ENCODE results near the gene PRR7.

Gene PRR7

DNA sequence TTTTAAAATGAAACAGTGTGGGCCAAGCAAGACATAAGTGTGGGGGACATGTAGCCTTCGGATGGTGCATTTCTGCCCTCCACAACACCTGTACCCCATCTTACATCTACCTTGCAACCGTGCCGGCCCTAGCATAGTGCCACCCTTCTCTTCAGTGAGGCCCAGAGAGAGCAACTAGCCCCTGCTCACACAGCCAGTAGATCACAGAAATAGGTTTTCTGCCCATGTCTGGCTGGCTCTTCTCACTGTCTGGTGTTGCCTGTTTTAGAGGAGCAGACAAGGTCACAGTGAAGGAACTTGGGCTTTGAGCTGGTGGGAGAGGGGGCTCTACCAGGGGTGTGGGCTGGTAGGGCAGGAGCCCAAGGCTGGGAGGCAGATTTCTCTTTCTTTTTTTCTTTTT lies 39.6 kb downstream of the PRR7 start:
- no peak for DNase-seq

DNA sequence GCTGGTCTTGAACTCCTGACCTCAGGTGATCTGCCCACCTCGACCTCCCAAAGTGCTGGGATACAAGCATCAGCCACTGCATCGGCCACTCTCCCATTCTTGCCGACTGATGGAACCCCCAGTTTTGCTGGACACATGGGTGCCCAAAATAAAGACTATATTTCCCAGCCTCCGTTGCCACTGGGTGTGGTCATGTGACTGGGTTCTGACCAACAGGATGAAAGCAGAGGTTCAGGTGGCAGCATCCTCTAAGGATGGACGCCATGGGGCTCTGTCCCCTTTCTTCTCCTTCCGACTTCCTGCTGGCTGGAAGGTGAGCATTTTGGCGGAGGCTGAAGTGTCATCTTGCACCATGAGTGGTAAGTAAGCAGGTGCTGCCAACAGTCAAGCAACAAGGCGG lies 40.5 kb downstream of the PRR7 start:
- DNase-seq, result no peak

DNA sequence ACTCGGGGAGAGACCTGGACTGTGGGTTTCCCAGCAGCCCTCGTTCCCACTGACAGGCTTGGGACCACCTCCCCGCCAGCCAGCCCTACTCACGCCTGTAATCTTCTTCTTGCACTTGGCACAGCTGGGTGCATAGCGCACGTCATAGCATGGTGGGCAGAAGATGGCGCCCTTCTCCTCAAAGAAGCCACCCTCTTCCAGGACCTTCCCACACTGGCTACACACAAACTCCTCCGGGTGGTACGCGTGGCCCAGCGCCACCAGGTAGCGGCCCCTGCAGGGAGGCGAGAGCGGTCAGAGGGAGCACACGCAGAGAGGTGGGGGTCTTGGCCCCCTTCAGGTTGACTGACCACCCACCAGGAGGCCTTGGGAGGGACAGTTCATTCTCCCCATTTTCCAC lies 41.4 kb downstream of the PRR7 start:
- no peak for DNase-seq

DNA sequence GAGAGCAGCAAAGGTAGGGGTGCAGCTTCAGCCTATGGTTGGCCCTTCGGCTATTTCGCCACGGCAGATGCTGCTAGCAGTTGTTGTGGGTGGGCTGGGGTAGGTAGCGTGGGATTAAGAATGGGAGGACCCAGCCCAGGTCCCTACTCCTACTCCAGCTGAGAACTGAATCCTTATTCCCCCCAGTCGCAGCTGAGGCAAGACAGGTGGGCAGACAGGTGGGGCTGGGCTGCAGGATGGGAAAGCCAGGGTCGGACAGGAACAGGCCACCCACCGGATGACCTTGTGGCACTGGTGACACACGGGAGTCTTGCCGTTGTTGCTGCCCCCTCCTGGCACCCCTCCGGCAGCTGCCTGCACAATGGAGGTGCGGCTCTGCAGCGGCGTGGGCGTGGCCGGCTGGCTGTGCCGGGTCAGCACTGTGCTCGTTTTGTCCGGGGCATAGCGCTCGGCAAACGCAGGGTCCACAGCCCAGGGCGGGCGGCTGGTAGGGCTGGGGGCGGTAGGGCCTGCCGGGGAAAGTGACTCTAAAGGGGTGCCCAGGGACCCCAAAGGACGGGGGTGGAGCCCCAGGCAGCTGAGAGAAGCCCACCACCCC lies 42.6 kb downstream of the PRR7 start:
- DNase-seq, result no peak

DNA sequence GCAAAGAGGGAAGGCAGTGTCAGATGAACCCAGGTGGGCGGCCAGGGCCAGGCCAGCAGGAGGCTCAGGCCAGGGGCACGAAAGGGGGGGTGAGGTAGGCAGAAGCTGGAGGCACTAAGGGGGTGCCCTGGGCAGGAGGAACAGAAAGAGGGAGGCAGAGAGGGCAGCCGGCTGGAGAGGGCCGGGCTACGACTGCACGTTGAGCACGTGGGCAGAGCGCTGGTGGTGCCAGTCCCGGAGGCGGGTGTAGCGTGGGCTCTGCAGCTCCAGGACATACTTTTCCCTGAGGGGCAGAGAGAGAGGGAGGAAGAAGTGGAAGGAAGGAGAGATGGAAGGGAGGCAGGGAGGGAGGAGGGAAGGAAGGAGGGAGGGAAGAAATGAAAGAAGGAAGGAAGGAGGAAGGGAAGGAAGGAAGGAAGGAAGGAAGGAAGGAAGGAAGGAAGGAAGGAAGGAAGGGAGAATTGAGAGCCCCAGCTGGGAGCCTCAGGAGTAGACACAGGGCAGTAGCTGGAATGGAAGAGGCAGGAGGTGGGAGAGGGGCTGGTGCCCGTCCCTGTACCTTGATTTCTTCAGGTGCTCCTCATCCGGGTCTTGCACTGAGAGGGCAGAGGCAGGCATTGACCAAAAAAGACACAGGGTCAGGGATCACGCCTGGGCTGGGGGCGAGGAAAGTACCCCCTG lies 43.8 kb downstream of the PRR7 start:
- no peak for DNase-seq

DNA sequence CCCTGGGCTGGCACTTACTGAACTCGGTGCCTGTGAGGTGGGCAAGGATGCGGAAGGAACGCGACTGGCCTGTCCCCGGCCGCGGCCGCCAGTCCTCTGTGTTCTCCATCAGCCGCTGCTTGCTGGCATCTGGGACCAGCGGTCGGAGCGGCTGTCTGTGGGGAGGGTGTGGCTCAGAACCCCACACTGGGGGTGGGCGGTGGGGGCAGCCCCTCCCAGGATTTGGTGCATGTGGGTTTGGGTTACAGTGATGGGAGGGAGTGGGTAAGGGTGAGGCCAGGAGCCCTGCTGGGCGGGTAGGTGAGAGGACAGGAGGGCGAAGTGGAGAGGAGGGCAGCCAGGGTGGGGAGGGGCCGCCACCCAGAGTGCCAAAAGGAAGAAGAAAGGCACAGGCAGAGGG lies 44.4 kb downstream of the PRR7 start:
- DNase-seq, result no peak

GRCh38 chr5:177491429-177491945 lies 44.9 kb downstream of the PRR7 start:
- DNase-seq, result no peak

DNA sequence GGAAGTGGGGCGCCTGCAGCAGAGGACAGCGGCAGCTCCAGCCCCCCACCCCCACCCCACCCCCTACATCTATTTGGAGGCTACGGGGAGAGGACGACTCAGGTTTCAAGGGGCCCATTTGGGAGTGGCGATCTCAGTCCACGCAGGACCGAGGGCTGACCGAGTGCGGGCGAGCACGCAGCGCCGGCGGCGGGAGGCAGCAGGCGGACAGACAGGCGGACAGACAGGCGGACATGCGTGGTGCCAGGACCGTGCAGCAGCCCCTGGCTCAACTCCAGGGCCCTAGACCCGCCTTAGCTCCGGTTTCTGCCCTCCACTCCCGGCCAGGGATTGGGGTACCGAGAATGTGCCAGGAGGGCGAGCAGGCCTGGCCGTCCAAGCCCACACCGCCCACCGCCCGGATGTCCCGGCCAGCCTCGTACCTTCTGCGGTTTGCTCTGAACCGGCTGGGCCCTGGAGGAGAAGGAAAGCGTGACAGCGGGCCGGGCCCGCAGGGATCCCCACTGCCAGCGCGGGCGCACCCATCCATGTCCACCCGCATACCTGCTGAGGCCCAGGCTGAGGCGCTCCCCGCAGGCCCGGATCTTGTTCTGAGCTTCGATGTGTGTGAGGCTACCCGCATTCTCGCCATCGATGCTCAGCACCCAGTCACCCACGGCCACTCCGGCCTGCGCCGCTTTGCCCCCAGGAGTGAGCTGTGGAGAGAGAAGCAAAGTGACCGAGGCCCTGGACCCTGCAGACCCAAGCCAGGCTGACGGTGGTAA lies 45.6 kb downstream of the PRR7 start:
- no peak for DNase-seq

DNA sequence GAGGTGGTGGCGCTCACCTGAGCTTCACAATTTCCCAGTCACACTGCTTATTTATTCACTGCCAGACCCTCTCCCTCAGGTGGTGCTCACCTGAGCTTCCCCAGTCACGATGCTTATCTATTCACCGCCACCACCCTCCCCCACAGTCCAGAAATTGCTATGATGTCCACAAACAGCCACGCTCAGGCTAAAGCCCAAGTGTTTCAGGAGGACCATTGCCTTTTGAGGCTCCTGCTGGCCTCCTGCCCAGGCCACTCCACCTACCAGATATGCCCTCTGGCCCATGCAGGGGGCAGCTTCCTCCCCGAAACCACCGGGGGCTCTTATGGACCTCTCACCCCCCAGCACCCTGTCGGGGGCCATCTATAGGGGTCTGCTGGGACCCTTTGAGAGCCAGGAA lies 46.2 kb downstream of the PRR7 start:
- no peak for DNase-seq

- DNase-seq, result no peak
Observed at GRCh38 chr5:177493795-177494345, 47.3 kb downstream of the PRR7 start.

GRCh38 chr5:177494346-177495195 lies 48.0 kb downstream of the PRR7 start:
- peak; percentile 86 to 96 for DNase-seq

DNA sequence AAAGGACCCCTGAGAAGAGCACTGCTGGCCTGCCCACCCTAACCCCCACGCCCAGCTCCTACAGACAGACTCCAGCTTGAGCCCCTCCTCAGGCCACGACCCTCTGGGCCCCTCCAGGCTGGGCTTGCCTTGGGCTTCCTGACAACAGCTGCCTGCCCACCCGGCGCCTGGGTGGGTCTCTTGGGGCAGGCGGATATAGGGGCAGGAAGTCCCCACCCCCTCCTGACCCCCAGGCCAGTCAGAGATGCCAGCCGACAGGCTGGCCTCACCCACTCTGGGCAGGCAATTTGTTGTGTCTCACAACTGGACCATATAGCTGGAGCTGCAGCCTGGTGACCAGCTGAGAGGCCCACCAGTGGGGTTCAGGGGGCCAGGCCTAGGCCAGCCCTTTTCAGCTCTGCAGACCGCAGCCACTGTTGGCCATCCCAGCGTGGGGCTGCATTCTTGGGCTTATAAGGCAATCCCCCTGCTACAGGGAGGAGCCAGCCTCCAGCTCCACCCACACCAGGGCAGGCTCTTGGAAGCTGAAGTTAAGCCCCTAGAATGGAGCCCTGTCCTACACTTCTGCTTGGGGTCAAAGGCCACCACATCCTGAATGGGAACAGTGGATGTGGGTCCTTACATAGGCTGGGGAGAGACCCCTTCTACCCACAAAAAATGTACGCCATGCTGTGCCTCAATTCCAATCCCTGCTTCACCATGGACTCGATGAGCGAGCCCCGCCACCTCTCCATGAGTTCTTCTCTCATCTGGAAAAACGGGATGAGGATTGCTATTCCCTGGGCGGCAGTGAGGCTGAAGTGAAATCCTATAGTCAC lies 48.8 kb downstream of the PRR7 start:
- peak in 1 of 2 donors; percentile 47 for DNase-seq

- DNase-seq, result no peak
Observed at GRCh38 chr5:177496070-177496726, 49.6 kb downstream of the PRR7 start.

GRCh38 chr5:177496727-177497291 lies 50.2 kb downstream of the PRR7 start:
- no peak for DNase-seq

GRCh38 chr5:177497292-177498012 lies 50.8 kb downstream of the PRR7 start, which contains the start of gene PDLIM7:
TSS of gene PDLIM7 (minus strand) at chr5:177497604. CDS start at chr5:177496512, 1,092 bp downstream.
- DNase-seq, result peak; percentile 86 to 96

DNA sequence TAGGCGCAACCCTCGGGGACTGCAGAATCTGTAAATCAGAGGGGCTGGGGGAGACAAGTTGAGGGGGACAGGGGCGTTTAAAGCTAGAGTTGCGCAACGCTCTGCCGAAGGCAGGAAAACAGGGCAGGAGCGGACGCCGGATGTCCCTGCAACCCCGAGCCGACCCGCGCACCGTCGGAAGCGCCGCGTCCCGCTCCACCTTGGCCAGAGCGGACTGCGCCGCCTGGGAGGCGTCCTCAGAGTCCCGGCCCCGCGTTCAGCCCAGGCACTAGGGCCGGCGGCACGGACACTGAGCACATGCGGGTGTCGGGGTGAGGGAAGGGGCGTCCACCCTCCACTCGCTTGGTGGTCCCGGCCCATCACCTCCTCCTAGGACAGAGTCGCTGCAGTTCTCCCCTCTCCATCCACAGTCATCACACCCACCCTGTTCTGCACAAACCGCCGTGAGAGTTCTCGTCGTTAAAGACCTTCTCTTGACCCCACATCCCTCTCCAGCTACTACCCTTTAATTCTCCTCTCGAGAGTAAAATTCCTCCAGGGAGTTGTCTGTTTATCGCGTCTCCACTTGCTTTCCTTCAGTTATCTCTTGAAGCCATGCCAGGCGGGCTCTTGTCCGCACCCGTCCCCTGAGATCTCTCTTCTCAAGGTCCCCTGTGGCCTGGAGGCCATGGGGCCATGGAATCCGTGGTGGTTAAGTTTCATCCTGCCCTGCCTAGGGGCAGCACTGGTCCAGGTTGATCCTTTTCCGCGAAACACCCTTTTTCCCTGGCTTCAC lies 51.6 kb downstream of the PRR7 start:
- DNase-seq, result no peak

DNA sequence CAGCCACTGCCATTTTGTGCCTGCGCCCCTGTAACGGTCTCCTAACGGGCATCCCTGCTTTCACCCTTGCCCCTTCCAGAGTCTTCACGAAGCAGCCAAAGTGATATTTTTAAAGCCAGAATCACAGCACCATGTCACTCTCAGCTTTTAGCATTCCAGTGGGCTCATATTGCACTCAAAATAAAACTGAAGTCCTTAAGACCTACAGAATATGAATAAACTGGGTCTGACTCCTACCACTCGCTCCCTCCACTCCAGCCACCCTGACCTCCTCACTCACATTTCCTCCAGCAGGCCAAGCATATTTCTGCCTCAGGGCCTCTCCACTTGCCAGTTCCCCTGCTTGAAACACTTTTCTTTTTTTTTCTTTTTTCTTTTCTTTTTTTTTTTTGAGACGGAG lies 53.2 kb downstream of the PRR7 start:
- DNase-seq, result no peak

DNA sequence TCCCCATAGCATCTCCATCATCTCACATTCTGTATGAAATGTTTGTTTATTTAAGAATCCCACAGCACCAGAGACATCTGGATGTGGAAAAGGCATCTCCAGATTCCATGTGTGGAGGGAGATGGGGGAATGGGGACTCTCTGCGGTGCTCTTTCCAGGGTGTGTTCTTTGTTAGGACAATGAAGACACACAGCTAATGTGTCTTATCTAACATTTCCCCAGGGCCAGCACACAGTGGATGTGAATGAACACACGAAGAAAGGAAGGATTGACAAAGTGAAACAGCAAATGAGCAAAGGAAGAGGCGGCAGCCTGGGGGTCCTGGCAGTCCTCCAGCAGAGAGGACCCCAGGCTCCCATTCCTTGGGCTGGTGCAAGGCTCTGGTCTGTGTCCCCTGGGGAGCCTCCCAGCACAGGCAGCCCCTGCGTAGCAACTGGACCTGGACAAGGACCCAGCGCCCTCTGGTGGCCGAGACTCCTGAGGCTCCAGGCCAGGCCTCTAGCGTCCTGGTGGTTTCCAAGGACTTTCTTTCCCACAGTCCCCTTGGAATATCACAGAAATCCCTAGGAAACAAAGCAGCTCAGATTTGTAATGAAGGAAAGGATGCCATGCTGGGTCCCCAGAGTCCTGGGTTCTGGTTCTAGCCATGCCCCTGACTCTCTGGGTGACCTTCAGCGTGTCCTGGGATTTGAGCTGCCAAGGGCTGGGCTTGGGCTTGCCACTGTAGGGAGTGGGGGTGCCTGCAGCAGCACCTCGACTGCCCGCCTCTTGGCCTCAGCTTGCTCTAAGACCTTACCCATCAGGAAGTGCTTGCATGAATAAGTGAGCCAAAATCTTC lies 54.3 kb downstream of the PRR7 start:
- peak; percentile 42 to 68 for DNase-seq

Data from bone marrow (tissue), 2 donors.